ENCODE data around the gene NSRP1. TPM values are rescaled to one million over a fixed set of nuclear protein-coding genes. Genes with fewer than 3 reads are reported as not detected.

Gene NSRP1
- total and polyA plus RNA-seq, 2 of the 13 experiments (the other 11 are each of a cell fraction or from before 2014, with no cell fraction given): 7.0 to 14.3 TPM

DNA sequence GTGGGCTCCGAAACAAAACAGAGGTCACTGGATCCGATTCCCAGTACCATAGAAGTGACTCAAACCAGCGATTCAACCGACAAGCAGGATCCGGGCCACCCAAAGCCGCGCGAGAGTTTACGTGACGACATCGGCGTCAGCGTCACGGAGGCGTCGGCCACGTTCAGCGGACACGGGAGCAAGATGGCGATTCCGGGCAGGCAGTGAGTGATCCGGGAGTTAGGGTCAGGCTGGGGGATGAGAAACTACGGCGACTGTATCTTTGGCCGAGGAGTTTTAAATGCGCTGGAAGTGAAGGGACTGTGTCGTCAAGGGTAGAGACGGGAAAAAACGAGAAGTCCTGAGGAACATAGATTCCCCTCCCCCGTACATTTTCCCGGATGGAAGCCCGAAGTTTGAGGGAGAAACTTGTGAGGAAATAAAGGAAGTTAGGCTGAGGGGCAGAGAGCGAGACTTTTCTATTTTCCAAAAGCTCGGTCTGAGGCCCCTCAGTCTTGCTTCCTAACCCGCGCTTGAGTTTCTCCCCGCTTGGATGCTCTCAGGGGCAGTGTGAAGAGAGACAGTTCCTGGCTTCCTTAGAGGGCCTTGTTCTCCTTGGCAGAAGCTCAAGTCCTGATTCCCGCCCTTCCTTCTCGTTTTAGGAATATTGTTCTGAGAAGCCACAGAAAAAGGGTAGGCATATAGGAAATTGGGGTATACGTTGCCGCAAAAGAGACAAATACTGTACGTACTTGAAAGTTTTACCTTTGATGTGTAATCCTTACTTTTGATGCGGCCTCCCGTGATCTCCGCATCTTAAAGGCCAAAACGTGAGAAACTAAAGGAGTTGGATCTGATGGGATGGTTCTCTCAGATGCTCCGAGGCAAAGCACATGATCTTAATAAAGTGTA lies at the start of gene NSRP1 (continued):
- peak; percentile 53; the same call in 1 of the 2 replicates for TF ChIP-seq FOXK1 (CRISPR knock-in tag; IDR thresholded peaks at IDR 0.05; ENCODE audit: borderline replicate concordance, low read depth)
- TF ChIP-seq PAF1 (CRISPR knock-in tag; IDR thresholded peaks at IDR 0.05): no peak
- TF ChIP-seq TBP (CRISPR knock-in tag; IDR thresholded peaks at IDR 0.05): no peak
- TF ChIP-seq ZBTB38 (CRISPR knock-in tag; IDR thresholded peaks at IDR 0.05): peak; percentile 73; the same call in 1 of the 2 replicates
- 0 out of 2 replicates have a peak, but pooled peaks have one; percentile 36 for TF ChIP-seq ZNF761 (CRISPR knock-in tag; conservative IDR thresholded peaks at IDR 0.05)
- TF ChIP-seq, protein P1, sequence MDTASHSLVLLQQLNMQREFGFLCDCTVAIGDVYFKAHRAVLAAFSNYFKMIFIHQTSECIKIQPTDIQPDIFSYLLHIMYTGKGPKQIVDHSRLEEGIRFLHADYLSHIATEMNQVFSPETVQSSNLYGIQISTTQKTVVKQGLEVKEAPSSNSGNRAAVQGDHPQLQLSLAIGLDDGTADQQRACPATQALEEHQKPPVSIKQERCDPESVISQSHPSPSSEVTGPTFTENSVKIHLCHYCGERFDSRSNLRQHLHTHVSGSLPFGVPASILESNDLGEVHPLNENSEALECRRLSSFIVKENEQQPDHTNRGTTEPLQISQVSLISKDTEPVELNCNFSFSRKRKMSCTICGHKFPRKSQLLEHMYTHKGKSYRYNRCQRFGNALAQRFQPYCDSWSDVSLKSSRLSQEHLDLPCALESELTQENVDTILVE (CRISPR knock-in tag; IDR thresholded peaks at IDR 0.05): 0 out of 2 replicates have a peak, but pooled peaks have one; percentile 57
- TF ChIP-seq ZBTB20 (CRISPR knock-in tag; IDR thresholded peaks at IDR 0.05; ENCODE audit: borderline replicate concordance, low read depth): peak; percentile 25; the same call in 1 of the 2 replicates
- TF ChIP-seq SP1 (IDR thresholded peaks at IDR 0.05): no peak
- TF ChIP-seq SP1 (CRISPR knock-in tag; IDR thresholded peaks at IDR 0.05): no peak
- TF ChIP-seq KLF12 (CRISPR knock-in tag; IDR thresholded peaks at IDR 0.05; ENCODE audit: borderline replicate concordance): no peak
- TF ChIP-seq, protein P2, sequence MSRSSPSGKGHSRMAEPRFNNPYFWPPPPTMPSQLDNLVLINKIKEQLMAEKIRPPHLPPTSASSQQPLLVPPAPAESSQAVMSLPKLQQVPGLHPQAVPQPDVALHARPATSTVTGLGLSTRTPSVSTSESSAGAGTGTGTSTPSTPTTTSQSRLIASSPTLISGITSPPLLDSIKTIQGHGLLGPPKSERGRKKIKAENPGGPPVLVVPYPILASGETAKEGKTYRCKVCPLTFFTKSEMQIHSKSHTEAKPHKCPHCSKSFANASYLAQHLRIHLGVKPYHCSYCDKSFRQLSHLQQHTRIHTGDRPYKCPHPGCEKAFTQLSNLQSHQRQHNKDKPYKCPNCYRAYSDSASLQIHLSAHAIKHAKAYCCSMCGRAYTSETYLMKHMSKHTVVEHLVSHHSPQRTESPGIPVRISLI (CRISPR knock-in tag; IDR thresholded peaks at IDR 0.05; ENCODE audit: borderline replicate concordance): peak; percentile 24; the same call in 1 of the 2 replicates
- TF ChIP-seq ZNF484 (CRISPR knock-in tag; IDR thresholded peaks at IDR 0.05; ENCODE audit: borderline replicate concordance, low read depth): no peak
- TF ChIP-seq, protein P3, sequence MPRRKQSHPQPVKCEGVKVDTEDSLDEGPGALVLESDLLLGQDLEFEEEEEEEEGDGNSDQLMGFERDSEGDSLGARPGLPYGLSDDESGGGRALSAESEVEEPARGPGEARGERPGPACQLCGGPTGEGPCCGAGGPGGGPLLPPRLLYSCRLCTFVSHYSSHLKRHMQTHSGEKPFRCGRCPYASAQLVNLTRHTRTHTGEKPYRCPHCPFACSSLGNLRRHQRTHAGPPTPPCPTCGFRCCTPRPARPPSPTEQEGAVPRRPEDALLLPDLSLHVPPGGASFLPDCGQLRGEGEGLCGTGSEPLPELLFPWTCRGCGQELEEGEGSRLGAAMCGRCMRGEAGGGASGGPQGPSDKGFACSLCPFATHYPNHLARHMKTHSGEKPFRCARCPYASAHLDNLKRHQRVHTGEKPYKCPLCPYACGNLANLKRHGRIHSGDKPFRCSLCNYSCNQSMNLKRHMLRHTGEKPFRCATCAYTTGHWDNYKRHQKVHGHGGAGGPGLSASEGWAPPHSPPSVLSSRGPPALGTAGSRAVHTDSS (CRISPR knock-in tag; conservative IDR thresholded peaks at IDR 0.05): no peak
- TF ChIP-seq ZBTB7B (CRISPR knock-in tag; IDR thresholded peaks at IDR 0.05): no peak; the same call in 1 of the 2 replicates
- TF ChIP-seq, protein P4, sequence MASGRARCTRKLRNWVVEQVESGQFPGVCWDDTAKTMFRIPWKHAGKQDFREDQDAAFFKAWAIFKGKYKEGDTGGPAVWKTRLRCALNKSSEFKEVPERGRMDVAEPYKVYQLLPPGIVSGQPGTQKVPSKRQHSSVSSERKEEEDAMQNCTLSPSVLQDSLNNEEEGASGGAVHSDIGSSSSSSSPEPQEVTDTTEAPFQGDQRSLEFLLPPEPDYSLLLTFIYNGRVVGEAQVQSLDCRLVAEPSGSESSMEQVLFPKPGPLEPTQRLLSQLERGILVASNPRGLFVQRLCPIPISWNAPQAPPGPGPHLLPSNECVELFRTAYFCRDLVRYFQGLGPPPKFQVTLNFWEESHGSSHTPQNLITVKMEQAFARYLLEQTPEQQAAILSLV (CRISPR knock-in tag; IDR thresholded peaks at IDR 0.05; ENCODE audit: borderline replicate concordance): no peak

All from HepG2 (cell line).